UCSD-AML1 (cell line): ENCODE measurements around the gene TMEM107.
A peak's percentile ranks its signal among the peaks of the same experiment; 100 is the strongest.

Source experiments
- DNase-seq: peaks from one replicate; lab custom pipeline; 2025; ENCODE audit not compliant: unreplicated experiment; lab: John Stamatoyannopoulos, UW

Gene TMEM107

GRCh38 chr17:8151641-8152111, 24.5 kb downstream of the TMEM107 start:
- DNase-seq: peak; percentile 55

- peak; percentile 91 for DNase-seq
These were observed 25.0 kb downstream of the TMEM107 start for GRCh38 chr17:8151120-8151640.

- no peak for DNase-seq
These were observed 25.7 kb downstream of the TMEM107 start for GRCh38 chr17:8150194-8151119.

- DNase-seq: no peak
These were observed 26.6 kb downstream of the TMEM107 start for GRCh38 chr17:8149419-8150193.

GRCh38 chr17:8148560-8148959, 27.6 kb downstream of the TMEM107 start:
- DNase-seq: no peak

GRCh38 chr17:8147805-8148404, 28.3 kb downstream of the TMEM107 start:
- DNase-seq: no peak

GRCh38 chr17:8147141-8147804, 28.9 kb downstream of the TMEM107 start:
- DNase-seq: no peak

GRCh38 chr17:8146381-8147140, 29.6 kb downstream of the TMEM107 start:
- no peak for DNase-seq

- DNase-seq: no peak
These were observed 30.4 kb downstream of the TMEM107 start for GRCh38 chr17:8145811-8146210.

GRCh38 chr17:8144401-8145231, 31.6 kb downstream of the TMEM107 start:
- no peak for DNase-seq

GRCh38 chr17:8143581-8144400, 32.4 kb downstream of the TMEM107 start:
- DNase-seq: no peak

- DNase-seq: no peak
These were observed 33.1 kb downstream of the TMEM107 start for GRCh38 chr17:8142887-8143580.

- no peak for DNase-seq
These were observed 33.9 kb downstream of the TMEM107 start for GRCh38 chr17:8142158-8142886.

- DNase-seq: no peak
These were observed 34.4 kb downstream of the TMEM107 start for GRCh38 chr17:8141741-8142140.

GRCh38 chr17:8141045-8141444, 35.1 kb downstream of the TMEM107 start:
- DNase-seq: no peak

GRCh38 chr17:8140065-8141029, 35.8 kb downstream of the TMEM107 start:
- DNase-seq: no peak
